HEK293 (cell line): ENCODE results near the gene CCDC8.

ENCODE experiments used
- CTCF ChIA-PET: fragments of 350-600 bp; formaldehyde crosslinking; extraction: SDS; loops from one replicate; lab custom pipeline; 2021; ENCODE audit warnings: antibody characterized with exemption; lab: Yijun Ruan, JAX
- POLR2A ChIA-PET: fragments of 300-600 bp; formaldehyde crosslinking; extraction: SDS; loops from one replicate; lab custom pipeline; 2020; ENCODE audit warnings: antibody characterized with exemption, inconsistent platforms; lab: Yijun Ruan, JAX
- H3K27ac ChIP-seq: fragments of 200-500 bp; sonication (Bioruptor generic); 2 replicates; pipeline ENCODE4 v1.5.1; 2014; ENCODE audit warnings: low read depth, low read length, control low read depth, inconsistent platforms; ENCODE audit errors: extremely low read depth
- H3K36me3 ChIP-seq, 2 experiments: fragments of 200-500 bp in 1 of 2; sonication (Bioruptor generic) in 1 of 2; 1 replicate in 1 of 2; 2 replicates in 1 of 2; pipeline ENCODE4 v1.5.1; 2014 to 2017; ENCODE audit warnings: inconsistent platforms in 2 of 2, low read length in 2 of 2; ENCODE audit not compliant: control insufficient read depth in 2 of 2, insufficient read depth in 1 of 2
- H3K4me1 ChIP-seq: fragments of 200-500 bp; sonication (Bioruptor generic); 2 replicates; pipeline ENCODE4 v1.5.1; 2014; ENCODE audit warnings: mild to moderate bottlenecking, low read length, inconsistent platforms; ENCODE audit not compliant: control insufficient read depth, insufficient read depth
- H3K4me3 ChIP-seq: 2 replicates; pipeline ENCODE4 v1.5.1; 2011; ENCODE audit warnings: low read depth, mild to moderate bottlenecking, control low read depth, low read length, moderate library complexity
- H3K9me3 ChIP-seq: fragments of 200-500 bp; sonication (Bioruptor generic); 2 replicates; pipeline ENCODE4 v1.5.1; 2014; ENCODE audit warnings: low read depth, low read length, inconsistent platforms; ENCODE audit not compliant: control insufficient read depth, insufficient read depth
- AEBP2 ChIP-seq: fragments of 450-650 bp; formaldehyde crosslinking; IDR thresholded peaks from 2 replicates; pipeline ENCODE4 v1.5.1; 2016; ENCODE audit warnings: missing biosample characterization, missing genetic modification characterization, borderline replicate concordance
- GFI1B ChIP-seq: fragments of 450-650 bp; formaldehyde crosslinking; IDR thresholded peaks from 2 replicates; pipeline ENCODE4 v1.5.1; 2016; ENCODE audit warnings: missing biosample characterization, missing genetic modification characterization
- HOXA7 ChIP-seq: sonication (generic); formaldehyde crosslinking; IDR thresholded peaks from 2 replicates; pipeline ENCODE4 v1.8.1; 2022; ENCODE audit warnings: missing genetic modification reagents, borderline replicate concordance
- RBAK ChIP-seq: fragments of 450-650 bp; formaldehyde crosslinking; IDR thresholded peaks from 2 replicates; pipeline ENCODE4 v1.5.1; 2016; ENCODE audit warnings: missing biosample characterization, missing genetic modification characterization
- ZBTB26 ChIP-seq: fragments of 450-650 bp; formaldehyde crosslinking; optimal IDR thresholded peaks from 2 replicates; pipeline ENCODE3; 2016; ENCODE audit warnings: missing biosample characterization, mild to moderate bottlenecking, missing genetic modification characterization
- ZBTB8A ChIP-seq: fragments of 450-650 bp; formaldehyde crosslinking; IDR thresholded peaks from 2 replicates; pipeline ENCODE4 v1.5.1; 2016; ENCODE audit warnings: missing biosample characterization, missing genetic modification characterization
- ZNF140 ChIP-seq: fragments of 450-650 bp; formaldehyde crosslinking; IDR thresholded peaks from 2 replicates; pipeline ENCODE4 v1.5.1; 2016; ENCODE audit warnings: missing biosample characterization, missing genetic modification characterization
- ZNF23 ChIP-seq: fragments of 450-650 bp; formaldehyde crosslinking; IDR thresholded peaks from 2 replicates; pipeline ENCODE4 v1.5.1; 2016; ENCODE audit warnings: missing biosample characterization, missing genetic modification characterization, borderline replicate concordance
- ZNF529 ChIP-seq: fragments of 450-650 bp; formaldehyde crosslinking; IDR thresholded peaks from 2 replicates; pipeline ENCODE4 v1.5.1; 2017; ENCODE audit warnings: missing genetic modification characterization, missing biosample characterization; ENCODE audit not compliant: insufficient replicate concordance
- ZNF629 ChIP-seq: fragments of 450-650 bp; formaldehyde crosslinking; IDR thresholded peaks from 2 replicates; pipeline ENCODE4 v1.5.1; 2017; ENCODE audit warnings: missing biosample characterization, missing genetic modification characterization
- ZNF645 ChIP-seq: fragments of 450-650 bp; formaldehyde crosslinking; IDR thresholded peaks from 2 replicates; pipeline ENCODE4; 2016; ENCODE audit warnings: missing biosample characterization, missing genetic modification characterization
- ZNF660 ChIP-seq: fragments of 450-650 bp; IDR thresholded peaks from 2 replicates; pipeline ENCODE4 v1.5.1; 2018; ENCODE audit warnings: missing biosample characterization, mild to moderate bottlenecking, missing genetic modification characterization
- ZNF707 ChIP-seq: fragments of 450-650 bp; formaldehyde crosslinking; IDR thresholded peaks from 2 replicates; pipeline ENCODE4 v1.5.1; 2016; ENCODE audit warnings: missing biosample characterization, missing genetic modification characterization
- ZNF830 ChIP-seq: fragments of 450-650 bp; IDR thresholded peaks from 2 replicates; pipeline ENCODE4 v1.5.0; 2018; ENCODE audit warnings: missing biosample characterization, missing genetic modification characterization, low read depth, mild to moderate bottlenecking, moderate library complexity
- TF ChIP-seq, protein P1 (sequence below): fragments of 450-650 bp; formaldehyde crosslinking; IDR thresholded peaks from 2 replicates; pipeline ENCODE4 v1.5.1; 2016; ENCODE audit warnings: missing biosample characterization, missing genetic modification characterization

Gene CCDC8

DNA sequence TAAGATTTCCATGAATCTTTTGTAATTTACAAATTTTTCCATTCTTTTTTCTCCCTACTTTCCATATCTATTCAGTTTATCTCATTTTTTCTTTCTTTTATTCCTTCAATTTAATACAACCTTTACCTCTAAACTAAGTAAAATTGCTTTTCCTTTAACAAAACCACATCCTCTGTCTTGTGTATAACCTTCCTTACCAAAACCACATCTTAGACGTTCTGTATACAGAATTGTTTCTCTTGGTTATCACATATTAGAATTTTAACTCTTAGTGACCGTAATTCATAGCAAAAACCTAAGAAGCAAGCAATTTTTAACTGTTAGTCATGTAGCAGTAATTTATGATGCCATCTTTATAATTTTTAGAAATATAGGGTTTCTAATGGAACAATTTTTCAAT is 51.4 kb downstream of the CCDC8 start:
- no peak for TF ChIP-seq RBAK (tag by site-specific recombination)
- no peak for TF ChIP-seq ZNF707 (tag by site-specific recombination)
- TF ChIP-seq ZNF660 (tag by site-specific recombination), result no peak
- no peak for TF ChIP-seq GFI1B
- TF ChIP-seq AEBP2 (tag by site-specific recombination), result no peak
- TF ChIP-seq ZNF645 (tag by site-specific recombination), result no peak
- TF ChIP-seq ZNF23 (tag by site-specific recombination), result no peak
- no peak for TF ChIP-seq ZNF140
- no peak for TF ChIP-seq HOXA7 (CRISPR knock-in tag)
- TF ChIP-seq ZNF830 (tag by site-specific recombination), result no peak
- no peak for TF ChIP-seq ZNF629
- no peak for TF ChIP-seq ZNF529 (tag by site-specific recombination)
- TF ChIP-seq ZBTB8A (tag by site-specific recombination), result no peak
- no peak for TF ChIP-seq ZBTB26 (tag by site-specific recombination)
- TF ChIP-seq, protein P1, sequence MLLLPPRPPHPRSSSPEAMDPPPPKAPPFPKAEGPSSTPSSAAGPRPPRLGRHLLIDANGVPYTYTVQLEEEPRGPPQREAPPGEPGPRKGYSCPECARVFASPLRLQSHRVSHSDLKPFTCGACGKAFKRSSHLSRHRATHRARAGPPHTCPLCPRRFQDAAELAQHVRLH (tag by site-specific recombination), result no peak
- Histone ChIP-seq H3K36me3 (peaks cover 52 to 67% of the 10 kb centered on the region in 2 experiments), H3K4me3 (no peak overlapping the region), H3K4me1 (0 out of 2 replicates have a peak, but pooled peaks cover 3% of the 10 kb centered on the region), H3K27ac (no peak overlapping the region), H3K9me3 (no peaks in the 10 kb centered on the region)
- CTCF ChIA-PET, result interaction anchor here (0.6 to 2.4 kb wide), 3 partner anchors 10 to 15 kb away, joined by 4 to 11 read pairs (median 6); partner anchors contain the start of gene PPP5C
- POLR2A ChIA-PET, result interaction anchor here (0.6 to 1.2 kb wide), 3 partner anchors 8 to 1243 kb away, joined by 3 to 5 read pairs (median 4); no protein-coding TSS in a partner anchor
